HepG2 (cell line): ENCODE data around the gene ALPK3. TPM values are rescaled to one million over a fixed set of nuclear protein-coding genes. Genes with fewer than 3 reads are reported as not detected.

Experiments
- AKAP8 ChIP-seq: sonication (generic); formaldehyde crosslinking; IDR thresholded peaks from 2 replicates; pipeline ENCODE4 v1.5.1; 2020; ENCODE audit warnings: mild to moderate bottlenecking, missing genetic modification reagents
- CEBPG ChIP-seq: IDR thresholded peaks from 2 replicates; pipeline ENCODE4 v1.6.1; 2016
- CENPX ChIP-seq: sonication (generic); formaldehyde crosslinking; IDR thresholded peaks from 2 replicates; pipeline ENCODE4 v1.9.0; 2021; ENCODE audit warnings: mild to moderate bottlenecking, missing genetic modification reagents, moderate library complexity
- FOXM1 ChIP-seq: sonication (generic); formaldehyde crosslinking; IDR thresholded peaks from 2 replicates; pipeline ENCODE4 v1.5.0; 2020; ENCODE audit warnings: missing genetic modification reagents
- HDAC1 ChIP-seq: sonication (generic); formaldehyde crosslinking; IDR thresholded peaks from 2 replicates; pipeline ENCODE4 v1.5.1; 2020; ENCODE audit warnings: mild to moderate bottlenecking, missing genetic modification reagents
- HIVEP1 ChIP-seq: sonication (generic); formaldehyde crosslinking; IDR thresholded peaks from 2 replicates; pipeline ENCODE4 v1.4.0; 2020; ENCODE audit warnings: mild to moderate bottlenecking, missing genetic modification reagents
- KDM6A ChIP-seq: IDR thresholded peaks from 2 replicates; pipeline ENCODE4 v1.6.1; 2016; ENCODE audit warnings: low read depth
- MEIS1 ChIP-seq: sonication (generic); formaldehyde crosslinking; IDR thresholded peaks from 2 replicates; pipeline ENCODE4 v1.9.0; 2021; ENCODE audit warnings: mild to moderate bottlenecking, missing genetic modification reagents, moderate library complexity, borderline replicate concordance
- MXD4 ChIP-seq: IDR thresholded peaks from 2 replicates; pipeline ENCODE4 v1.6.1; 2016; ENCODE audit warnings: mild to moderate bottlenecking, missing biosample characterization, missing genetic modification reagents
- NFIB ChIP-seq: sonication (generic); formaldehyde crosslinking; IDR thresholded peaks from 2 replicates; pipeline ENCODE4 v1.9.0; 2021; ENCODE audit warnings: missing genetic modification reagents, mild to moderate bottlenecking, borderline replicate concordance
- POLR2AphosphoS5 ChIP-seq: IDR thresholded peaks from 2 replicates; pipeline ENCODE4 v1.6.1; 2012; ENCODE audit warnings: low read depth, low read length
- ZNF337 ChIP-seq: sonication (generic); formaldehyde crosslinking; IDR thresholded peaks from 2 replicates; pipeline ENCODE4 v1.5.1; 2020; ENCODE audit warnings: missing genetic modification reagents, low read depth, mild to moderate bottlenecking, borderline replicate concordance
- ZNF761 ChIP-seq: sonication (generic); formaldehyde crosslinking; conservative IDR thresholded peaks from 2 replicates; pipeline ENCODE4 v1.4.0; 2020; ENCODE audit warnings: mild to moderate bottlenecking, missing genetic modification reagents
- ZNF775 ChIP-seq: sonication (generic); formaldehyde crosslinking; IDR thresholded peaks from 2 replicates; pipeline ENCODE4 v1.4.0; 2020; ENCODE audit warnings: missing genetic modification reagents, mild to moderate bottlenecking, moderate library complexity, borderline replicate concordance
- polyA plus RNA-seq, 8 experiments: library from polyadenylated mRNA; depleted of rRNA in 3 of 8; stranded (reverse) in 7 of 8; unstranded in 1 of 8; fragments of >200 nt; fragmentation: Illumina TruSeq in 4 of 8; extraction: Trizol in 4 of 8; gene quantifications; 2 replicates each; pipeline versions ENCODE4 v1.2.1 to v1.2.3, GENCODE V29; 2011 to 2016; ENCODE audit warnings: low read depth in 4 of 8, missing spikeins in 1 of 8, mixed read lengths in 1 of 8; ENCODE audit not compliant: insufficient read depth in 1 of 8
- total RNA-seq, 5 experiments: library from RNA; depleted of rRNA; stranded (reverse); fragments of >200 nt; fragmentation: Illumina TruSeq; extraction: Trizol; gene quantifications; 2 replicates each; pipeline ENCODE4 v1.2.3, GENCODE V29; 2016; ENCODE audit warnings: low read depth in 1 of 5
- TF ChIP-seq, protein P1 (sequence below): sonication (generic); formaldehyde crosslinking; IDR thresholded peaks from 2 replicates; pipeline ENCODE4 v1.5.0; 2020; ENCODE audit warnings: mild to moderate bottlenecking, missing genetic modification reagents, moderate library complexity
- TF ChIP-seq, protein P2 (sequence below), 2 experiments: sonication (generic) in 1 of 2; formaldehyde crosslinking in 1 of 2; IDR thresholded peaks; 2 replicates each; pipeline versions ENCODE4 v1.5.1 to v1.6.1; 2011 to 2020; ENCODE audit warnings: borderline replicate concordance in 1 of 2, low read depth in 1 of 2, low read length in 1 of 2, mild to moderate bottlenecking in 1 of 2, missing genetic modification reagents in 1 of 2, moderate library complexity in 1 of 2
- TF ChIP-seq, protein P3 (sequence below): IDR thresholded peaks from 2 replicates; pipeline ENCODE4 v1.6.1; 2016; ENCODE audit warnings: missing compliant biosample characterization, missing genetic modification reagents, borderline replicate concordance
- TF ChIP-seq, protein P4 (sequence below): sonication (generic); formaldehyde crosslinking; IDR thresholded peaks from 2 replicates; pipeline ENCODE4 v1.4.0; 2020; ENCODE audit warnings: missing genetic modification reagents, borderline replicate concordance
- TF ChIP-seq, protein P5 (sequence below): fragments of 450-650 bp; IDR thresholded peaks from 2 replicates; pipeline ENCODE4 v1.6.1; 2016
- TF ChIP-seq, protein P6 (sequence below): sonication (generic); formaldehyde crosslinking; IDR thresholded peaks from 2 replicates; pipeline ENCODE4 v1.9.0; 2021; ENCODE audit warnings: missing genetic modification reagents, borderline replicate concordance
- TF ChIP-seq, protein P7 (sequence below): sonication (generic); formaldehyde crosslinking; IDR thresholded peaks from 2 replicates; pipeline ENCODE4 v1.4.0; 2020; ENCODE audit warnings: mild to moderate bottlenecking, missing genetic modification reagents

Gene ALPK3
- total and polyA plus RNA-seq, 2 of the 13 experiments (the other 11 are each of a cell fraction or from before 2014, with no cell fraction given) = 0.04 to 0.42 TPM

DNA sequence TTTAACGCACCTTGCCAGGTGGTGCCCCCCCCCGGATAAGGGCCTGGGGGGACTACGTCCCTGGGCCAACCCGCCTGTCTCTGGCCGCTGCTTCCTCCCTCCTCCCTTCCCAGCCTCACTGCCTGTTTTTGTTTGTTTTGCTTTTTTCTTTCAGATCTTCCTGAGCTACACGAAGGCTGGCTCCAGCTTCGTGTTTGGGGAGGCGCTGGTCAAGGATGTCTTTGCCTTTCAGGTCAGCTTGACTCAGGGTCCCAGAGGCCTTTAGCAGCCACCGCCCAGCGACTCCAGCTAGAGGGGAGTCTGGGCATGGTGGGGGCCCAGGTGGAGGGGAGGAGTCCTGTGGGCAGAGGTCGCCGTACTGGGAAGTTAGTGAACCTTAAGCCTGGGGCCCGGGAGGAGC is 91.4 kb downstream of the ALPK3 start (continued):
- TF ChIP-seq, protein P1, sequence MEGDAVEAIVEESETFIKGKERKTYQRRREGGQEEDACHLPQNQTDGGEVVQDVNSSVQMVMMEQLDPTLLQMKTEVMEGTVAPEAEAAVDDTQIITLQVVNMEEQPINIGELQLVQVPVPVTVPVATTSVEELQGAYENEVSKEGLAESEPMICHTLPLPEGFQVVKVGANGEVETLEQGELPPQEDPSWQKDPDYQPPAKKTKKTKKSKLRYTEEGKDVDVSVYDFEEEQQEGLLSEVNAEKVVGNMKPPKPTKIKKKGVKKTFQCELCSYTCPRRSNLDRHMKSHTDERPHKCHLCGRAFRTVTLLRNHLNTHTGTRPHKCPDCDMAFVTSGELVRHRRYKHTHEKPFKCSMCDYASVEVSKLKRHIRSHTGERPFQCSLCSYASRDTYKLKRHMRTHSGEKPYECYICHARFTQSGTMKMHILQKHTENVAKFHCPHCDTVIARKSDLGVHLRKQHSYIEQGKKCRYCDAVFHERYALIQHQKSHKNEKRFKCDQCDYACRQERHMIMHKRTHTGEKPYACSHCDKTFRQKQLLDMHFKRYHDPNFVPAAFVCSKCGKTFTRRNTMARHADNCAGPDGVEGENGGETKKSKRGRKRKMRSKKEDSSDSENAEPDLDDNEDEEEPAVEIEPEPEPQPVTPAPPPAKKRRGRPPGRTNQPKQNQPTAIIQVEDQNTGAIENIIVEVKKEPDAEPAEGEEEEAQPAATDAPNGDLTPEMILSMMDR = no peak; the same call in 1 of the 2 replicates
- TF ChIP-seq HIVEP1 (no peak), POLR2AphosphoS5 (no peak), MEIS1 (no peak), HDAC1 (no peak), ZNF761 (CRISPR knock-in tag) (no peak), CENPX (CRISPR knock-in tag) (no peak), MXD4 (no peak), CEBPG (no peak), ZNF775 (CRISPR knock-in tag) (no peak), KDM6A (CRISPR knock-in tag) (no peak), FOXM1 (CRISPR knock-in tag) (no peak), AKAP8 (no peak), ZNF337 (CRISPR knock-in tag) (no peak), NFIB (CRISPR knock-in tag) (no peak)
- TF ChIP-seq, protein P2, sequence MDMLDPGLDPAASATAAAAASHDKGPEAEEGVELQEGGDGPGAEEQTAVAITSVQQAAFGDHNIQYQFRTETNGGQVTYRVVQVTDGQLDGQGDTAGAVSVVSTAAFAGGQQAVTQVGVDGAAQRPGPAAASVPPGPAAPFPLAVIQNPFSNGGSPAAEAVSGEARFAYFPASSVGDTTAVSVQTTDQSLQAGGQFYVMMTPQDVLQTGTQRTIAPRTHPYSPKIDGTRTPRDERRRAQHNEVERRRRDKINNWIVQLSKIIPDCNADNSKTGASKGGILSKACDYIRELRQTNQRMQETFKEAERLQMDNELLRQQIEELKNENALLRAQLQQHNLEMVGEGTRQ (IDR thresholded peaks at IDR 0.05; ENCODE audit: low read depth, low read length) = no peak
- TF ChIP-seq, protein P2 (CRISPR knock-in tag; IDR thresholded peaks at IDR 0.05; ENCODE audit: borderline replicate concordance) = no peak
- TF ChIP-seq, protein P3, sequence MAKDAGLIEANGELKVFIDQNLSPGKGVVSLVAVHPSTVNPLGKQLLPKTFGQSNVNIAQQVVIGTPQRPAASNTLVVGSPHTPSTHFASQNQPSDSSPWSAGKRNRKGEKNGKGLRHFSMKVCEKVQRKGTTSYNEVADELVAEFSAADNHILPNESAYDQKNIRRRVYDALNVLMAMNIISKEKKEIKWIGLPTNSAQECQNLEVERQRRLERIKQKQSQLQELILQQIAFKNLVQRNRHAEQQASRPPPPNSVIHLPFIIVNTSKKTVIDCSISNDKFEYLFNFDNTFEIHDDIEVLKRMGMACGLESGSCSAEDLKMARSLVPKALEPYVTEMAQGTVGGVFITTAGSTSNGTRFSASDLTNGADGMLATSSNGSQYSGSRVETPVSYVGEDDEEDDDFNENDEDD (CRISPR knock-in tag) = no peak
- TF ChIP-seq, protein P4, sequence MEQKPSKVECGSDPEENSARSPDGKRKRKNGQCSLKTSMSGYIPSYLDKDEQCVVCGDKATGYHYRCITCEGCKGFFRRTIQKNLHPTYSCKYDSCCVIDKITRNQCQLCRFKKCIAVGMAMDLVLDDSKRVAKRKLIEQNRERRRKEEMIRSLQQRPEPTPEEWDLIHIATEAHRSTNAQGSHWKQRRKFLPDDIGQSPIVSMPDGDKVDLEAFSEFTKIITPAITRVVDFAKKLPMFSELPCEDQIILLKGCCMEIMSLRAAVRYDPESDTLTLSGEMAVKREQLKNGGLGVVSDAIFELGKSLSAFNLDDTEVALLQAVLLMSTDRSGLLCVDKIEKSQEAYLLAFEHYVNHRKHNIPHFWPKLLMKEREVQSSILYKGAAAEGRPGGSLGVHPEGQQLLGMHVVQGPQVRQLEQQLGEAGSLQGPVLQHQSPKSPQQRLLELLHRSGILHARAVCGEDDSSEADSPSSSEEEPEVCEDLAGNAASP (CRISPR knock-in tag) = no peak
- TF ChIP-seq, protein P5, sequence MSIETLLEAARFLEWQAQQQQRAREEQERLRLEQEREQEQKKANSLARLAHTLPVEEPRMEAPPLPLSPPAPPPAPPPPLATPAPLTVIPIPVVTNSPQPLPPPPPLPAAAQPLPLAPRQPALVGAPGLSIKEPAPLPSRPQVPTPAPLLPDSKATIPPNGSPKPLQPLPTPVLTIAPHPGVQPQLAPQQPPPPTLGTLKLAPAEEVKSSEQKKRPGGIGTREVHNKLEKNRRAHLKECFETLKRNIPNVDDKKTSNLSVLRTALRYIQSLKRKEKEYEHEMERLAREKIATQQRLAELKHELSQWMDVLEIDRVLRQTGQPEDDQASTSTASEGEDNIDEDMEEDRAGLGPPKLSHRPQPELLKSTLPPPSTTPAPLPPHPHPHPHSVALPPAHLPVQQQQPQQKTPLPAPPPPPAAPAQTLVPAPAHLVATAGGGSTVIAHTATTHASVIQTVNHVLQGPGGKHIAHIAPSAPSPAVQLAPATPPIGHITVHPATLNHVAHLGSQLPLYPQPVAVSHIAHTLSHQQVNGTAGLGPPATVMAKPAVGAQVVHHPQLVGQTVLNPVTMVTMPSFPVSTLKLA = no peak
- TF ChIP-seq, protein P6, sequence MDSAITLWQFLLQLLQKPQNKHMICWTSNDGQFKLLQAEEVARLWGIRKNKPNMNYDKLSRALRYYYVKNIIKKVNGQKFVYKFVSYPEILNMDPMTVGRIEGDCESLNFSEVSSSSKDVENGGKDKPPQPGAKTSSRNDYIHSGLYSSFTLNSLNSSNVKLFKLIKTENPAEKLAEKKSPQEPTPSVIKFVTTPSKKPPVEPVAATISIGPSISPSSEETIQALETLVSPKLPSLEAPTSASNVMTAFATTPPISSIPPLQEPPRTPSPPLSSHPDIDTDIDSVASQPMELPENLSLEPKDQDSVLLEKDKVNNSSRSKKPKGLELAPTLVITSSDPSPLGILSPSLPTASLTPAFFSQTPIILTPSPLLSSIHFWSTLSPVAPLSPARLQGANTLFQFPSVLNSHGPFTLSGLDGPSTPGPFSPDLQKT (CRISPR knock-in tag) = no peak
- TF ChIP-seq, protein P7, sequence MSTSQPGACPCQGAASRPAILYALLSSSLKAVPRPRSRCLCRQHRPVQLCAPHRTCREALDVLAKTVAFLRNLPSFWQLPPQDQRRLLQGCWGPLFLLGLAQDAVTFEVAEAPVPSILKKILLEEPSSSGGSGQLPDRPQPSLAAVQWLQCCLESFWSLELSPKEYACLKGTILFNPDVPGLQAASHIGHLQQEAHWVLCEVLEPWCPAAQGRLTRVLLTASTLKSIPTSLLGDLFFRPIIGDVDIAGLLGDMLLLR (CRISPR knock-in tag) = no peak
